Measurements from ENCODE around the gene MAPT. TPM values are rescaled to one million over a fixed set of nuclear protein-coding genes. Genes with fewer than 3 reads are reported as not detected.

Gene MAPT
- total RNA-seq, result 0.24 and 0.37 TPM in 2 replicates
- polyA plus RNA-seq, result 0.71 TPM in 1 of 2 replicates, not detected in the other

DNA sequence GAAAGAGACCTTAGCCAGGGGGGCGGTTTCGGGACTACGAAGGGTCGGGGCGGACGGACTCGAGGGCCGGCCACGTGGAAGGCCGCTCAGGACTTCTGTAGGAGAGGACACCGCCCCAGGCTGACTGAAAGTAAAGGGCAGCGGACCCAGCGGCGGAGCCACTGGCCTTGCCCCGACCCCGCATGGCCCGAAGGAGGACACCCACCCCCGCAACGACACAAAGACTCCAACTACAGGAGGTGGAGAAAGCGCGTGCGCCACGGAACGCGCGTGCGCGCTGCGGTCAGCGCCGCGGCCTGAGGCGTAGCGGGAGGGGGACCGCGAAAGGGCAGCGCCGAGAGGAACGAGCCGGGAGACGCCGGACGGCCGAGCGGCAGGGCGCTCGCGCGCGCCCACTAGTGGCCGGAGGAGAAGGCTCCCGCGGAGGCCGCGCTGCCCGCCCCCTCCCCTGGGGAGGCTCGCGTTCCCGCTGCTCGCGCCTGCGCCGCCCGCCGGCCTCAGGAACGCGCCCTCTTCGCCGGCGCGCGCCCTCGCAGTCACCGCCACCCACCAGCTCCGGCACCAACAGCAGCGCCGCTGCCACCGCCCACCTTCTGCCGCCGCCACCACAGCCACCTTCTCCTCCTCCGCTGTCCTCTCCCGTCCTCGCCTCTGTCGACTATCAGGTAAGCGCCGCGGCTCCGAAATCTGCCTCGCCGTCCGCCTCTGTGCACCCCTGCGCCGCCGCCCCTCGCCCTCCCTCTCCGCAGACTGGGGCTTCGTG lies at the start of gene MAPT:
Gene MAPT (plus strand): TSS at position 533 of the 763 bp plus-strand sequence. CDS start 67,784 bp downstream, outside the sequence.
- Histone ChIP-seq H3K79me2 (no peaks in the 10 kb centered on the region), H3K27ac (peak within 1 kb of the TSS; percentile 10), H3K9me3 (ENCODE audit: low read depth) (no peaks in the 10 kb centered on the region), H3K27me3 (peaks cover 60% of the 10 kb centered on the region), H3K4me1 (ENCODE audit: insufficient read depth) (no peaks in the 10 kb centered on the region), H2AFZ (peak within 1 kb of the TSS; percentile 99), H3K4me3 (peak within 1 kb of the TSS; percentile 55), H3K9me2 (replicated peaks; ENCODE audit: insufficient read depth) (no peaks in the 10 kb centered on the region), H3K36me3 (replicated peaks; ENCODE audit: insufficient read depth, low read depth) (no peaks in the 10 kb centered on the region), H3K4me2 (peak within 1 kb of the TSS; percentile 100), H4K20me1 (ENCODE audit: insufficient read depth, poor library complexity, severe bottlenecking) (no peaks in the 10 kb centered on the region)
- no peak for TF ChIP-seq EZH2phosphoT487 (IDR thresholded peaks at IDR 0.05; ENCODE audit: low read depth, severe bottlenecking, unreplicated experiment)
- TF ChIP-seq EZH2 (IDR thresholded peaks at IDR 0.05; ENCODE audit: borderline replicate concordance), result no peak
- TF ChIP-seq, protein P1, sequence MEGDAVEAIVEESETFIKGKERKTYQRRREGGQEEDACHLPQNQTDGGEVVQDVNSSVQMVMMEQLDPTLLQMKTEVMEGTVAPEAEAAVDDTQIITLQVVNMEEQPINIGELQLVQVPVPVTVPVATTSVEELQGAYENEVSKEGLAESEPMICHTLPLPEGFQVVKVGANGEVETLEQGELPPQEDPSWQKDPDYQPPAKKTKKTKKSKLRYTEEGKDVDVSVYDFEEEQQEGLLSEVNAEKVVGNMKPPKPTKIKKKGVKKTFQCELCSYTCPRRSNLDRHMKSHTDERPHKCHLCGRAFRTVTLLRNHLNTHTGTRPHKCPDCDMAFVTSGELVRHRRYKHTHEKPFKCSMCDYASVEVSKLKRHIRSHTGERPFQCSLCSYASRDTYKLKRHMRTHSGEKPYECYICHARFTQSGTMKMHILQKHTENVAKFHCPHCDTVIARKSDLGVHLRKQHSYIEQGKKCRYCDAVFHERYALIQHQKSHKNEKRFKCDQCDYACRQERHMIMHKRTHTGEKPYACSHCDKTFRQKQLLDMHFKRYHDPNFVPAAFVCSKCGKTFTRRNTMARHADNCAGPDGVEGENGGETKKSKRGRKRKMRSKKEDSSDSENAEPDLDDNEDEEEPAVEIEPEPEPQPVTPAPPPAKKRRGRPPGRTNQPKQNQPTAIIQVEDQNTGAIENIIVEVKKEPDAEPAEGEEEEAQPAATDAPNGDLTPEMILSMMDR (IDR thresholded peaks at IDR 0.05; ENCODE audit: poor library complexity), result peak; percentile 87
- DNase-seq (ENCODE audit: low spot score), result peak; percentile 96
- WGBS (ENCODE audit: low lambda C conversion rate, missing lambda C conversion rate), result 3% methylated on average over 45 of the region's 97 CpGs

DNA sequence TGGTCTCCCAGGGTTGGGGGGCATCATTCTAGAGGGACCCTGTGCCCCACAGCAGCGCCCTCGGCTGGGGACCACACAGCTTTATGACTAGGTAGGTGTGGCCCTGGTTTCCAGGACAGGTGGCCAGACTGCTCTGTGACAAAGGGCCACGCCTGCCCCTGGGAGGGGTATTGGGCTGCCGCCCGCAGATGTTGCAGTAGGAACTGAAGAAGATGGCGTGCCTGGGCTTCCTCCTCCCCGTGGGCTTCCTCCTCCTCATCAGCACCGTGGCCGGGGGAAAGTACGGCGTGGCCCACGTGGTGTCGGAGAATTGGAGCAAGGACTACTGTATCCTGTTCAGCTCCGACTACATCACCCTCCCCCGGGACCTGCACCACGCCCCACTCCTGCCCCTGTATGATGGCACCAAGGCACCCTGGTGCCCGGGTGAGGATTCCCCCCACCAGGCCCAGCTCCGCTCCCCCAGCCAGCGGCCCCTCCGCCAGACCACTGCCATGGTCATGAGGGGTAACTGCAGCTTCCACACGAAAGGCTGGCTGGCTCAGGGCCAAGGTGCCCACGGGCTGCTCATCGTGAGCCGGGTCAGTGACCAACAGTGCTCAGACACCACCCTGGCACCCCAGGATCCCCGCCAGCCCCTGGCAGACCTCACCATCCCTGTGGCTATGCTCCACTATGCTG lies 49.5 kb upstream of the MAPT start, which contains the start of gene SPPL2C:
Gene SPPL2C (plus strand): TSS at position 187 of the 681 bp plus-strand sequence. CDS start 26 bp downstream, at position 213.
- H3K27ac ChIP-seq, result no peak within 1 kb of the TSS
- WGBS (ENCODE audit: low lambda C conversion rate, missing lambda C conversion rate), result 92% methylated on average over 22 of the region's 25 CpGs
- no peaks in the 10 kb centered on the region for H4K20me1 ChIP-seq (ENCODE audit: insufficient read depth, poor library complexity, severe bottlenecking)
- H3K4me1 ChIP-seq (ENCODE audit: insufficient read depth), result no peaks in the 10 kb centered on the region
- H3K79me2 ChIP-seq, result no peaks in the 10 kb centered on the region
- DNase-seq (ENCODE audit: low spot score), result no peak
- no peak within 1 kb of the TSS for H3K4me3 ChIP-seq
- H3K9me3 ChIP-seq (ENCODE audit: low read depth), result no peaks in the 10 kb centered on the region
- TF ChIP-seq, protein P1 (IDR thresholded peaks at IDR 0.05; ENCODE audit: poor library complexity), result no peak
- no peak for TF ChIP-seq EZH2phosphoT487 (IDR thresholded peaks at IDR 0.05; ENCODE audit: low read depth, severe bottlenecking, unreplicated experiment)
- no peak for TF ChIP-seq EZH2 (IDR thresholded peaks at IDR 0.05; ENCODE audit: borderline replicate concordance)
- H3K9me2 ChIP-seq (replicated peaks; ENCODE audit: insufficient read depth), result no peaks in the 10 kb centered on the region
- no peak within 1 kb of the TSS for H2AFZ ChIP-seq
- H3K36me3 ChIP-seq (replicated peaks; ENCODE audit: insufficient read depth, low read depth), result no peaks in the 10 kb centered on the region
- no peaks in the 10 kb centered on the region for H3K27me3 ChIP-seq
- no peak within 1 kb of the TSS for H3K4me2 ChIP-seq

DNA sequence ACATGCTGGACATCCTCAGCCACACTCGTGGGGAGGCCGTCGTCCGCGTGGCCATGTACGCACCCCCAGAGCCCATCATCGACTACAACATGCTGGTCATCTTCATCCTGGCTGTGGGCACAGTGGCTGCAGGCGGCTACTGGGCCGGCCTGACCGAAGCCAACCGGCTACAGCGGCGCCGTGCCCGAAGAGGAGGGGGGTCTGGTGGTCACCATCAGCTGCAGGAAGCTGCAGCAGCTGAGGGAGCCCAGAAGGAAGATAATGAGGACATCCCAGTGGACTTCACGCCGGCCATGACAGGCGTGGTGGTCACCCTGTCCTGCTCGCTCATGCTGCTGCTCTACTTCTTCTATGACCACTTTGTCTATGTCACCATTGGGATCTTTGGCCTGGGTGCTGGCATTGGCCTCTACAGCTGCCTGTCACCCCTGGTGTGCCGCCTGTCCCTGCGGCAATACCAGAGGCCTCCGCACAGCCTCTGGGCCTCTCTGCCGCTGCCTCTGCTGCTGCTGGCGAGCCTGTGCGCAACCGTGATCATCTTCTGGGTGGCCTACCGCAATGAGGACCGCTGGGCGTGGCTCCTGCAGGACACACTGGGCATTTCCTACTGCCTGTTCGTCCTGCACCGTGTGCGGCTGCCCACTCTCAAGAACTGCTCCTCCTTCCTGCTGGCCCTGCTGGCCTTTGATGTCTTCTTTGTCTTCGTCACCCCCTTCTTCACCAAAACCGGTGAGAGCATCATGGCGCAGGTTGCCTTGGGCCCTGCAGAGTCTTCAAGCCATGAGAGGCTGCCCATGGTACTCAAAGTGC lies 48.8 kb upstream of the MAPT start:
- H3K9me2 ChIP-seq (replicated peaks; ENCODE audit: insufficient read depth), result no peaks in the 10 kb centered on the region
- H3K79me2 ChIP-seq, result no peaks in the 10 kb centered on the region
- H3K27me3 ChIP-seq, result no peaks in the 10 kb centered on the region
- no peak for DNase-seq (ENCODE audit: low spot score)
- H3K36me3 ChIP-seq (replicated peaks; ENCODE audit: insufficient read depth, low read depth), result no peaks in the 10 kb centered on the region
- TF ChIP-seq EZH2phosphoT487 (IDR thresholded peaks at IDR 0.05; ENCODE audit: low read depth, severe bottlenecking, unreplicated experiment) (no peak), EZH2 (IDR thresholded peaks at IDR 0.05; ENCODE audit: borderline replicate concordance) (no peak)
- TF ChIP-seq, protein P1 (IDR thresholded peaks at IDR 0.05; ENCODE audit: poor library complexity), result no peak
- H2AFZ ChIP-seq, result no peak overlapping the region
- WGBS (ENCODE audit: low lambda C conversion rate, missing lambda C conversion rate), result 88% methylated on average over 35 of the region's 35 CpGs
- H3K4me3 ChIP-seq, result no peak overlapping the region
- no peak overlapping the region for H3K4me2 ChIP-seq
- no peak overlapping the region for H3K27ac ChIP-seq
- H4K20me1 ChIP-seq (ENCODE audit: insufficient read depth, poor library complexity, severe bottlenecking), result no peaks in the 10 kb centered on the region
- no peaks in the 10 kb centered on the region for H3K4me1 ChIP-seq (ENCODE audit: insufficient read depth)
- H3K9me3 ChIP-seq (ENCODE audit: low read depth), result no peaks in the 10 kb centered on the region
